Lower lobe of right lung (tissue), 2 donors: ENCODE results near the gene TAPBP. TPM values are rescaled to one million over a fixed set of nuclear protein-coding genes. Genes with fewer than 3 reads are reported as not detected.
"Not testable (repeated sequence)": the region's sequence is repeated elsewhere in the genome, so short reads cannot be mapped to it uniquely, and the experiment has no call there.

Experiments used
- ATAC-seq, 2 donors: fragments of 200-7000 bp; cut with Tn5 transposase; one replicate each; pipeline ENCODE4 v1.9.1; 2020 to 2022; ENCODE audit warnings: mild to moderate bottlenecking in 2 of 2, moderate library complexity in 2 of 2
- DNase-seq: peaks from one replicate; pipeline ENCODE4 v3.0.0-alpha.2; 2020
- H3K27ac ChIP-seq: fragments of 200-600 bp; one replicate; pipeline ENCODE4 v1.8.0; 2022
- H3K27me3 ChIP-seq: fragments of 200-600 bp; one replicate; pipeline ENCODE4 v1.8.0; 2022; ENCODE audit warnings: low read depth
- H3K36me3 ChIP-seq: fragments of 200-600 bp; one replicate; pipeline ENCODE4 v1.8.0; 2022; ENCODE audit warnings: mild to moderate bottlenecking
- H3K4me1 ChIP-seq: fragments of 200-600 bp; one replicate; pipeline ENCODE4 v1.8.0; 2022
- H3K4me3 ChIP-seq: fragments of 200-600 bp; one replicate; pipeline ENCODE4 v1.8.0; 2022; ENCODE audit warnings: mild to moderate bottlenecking
- H3K9me3 ChIP-seq: fragments of 200-600 bp; one replicate; pipeline ENCODE4 v1.8.0; 2022
- CTCF ChIP-seq: fragments of 200-600 bp; IDR thresholded peaks from one replicate; pipeline ENCODE4 v1.8.0; 2022; ENCODE audit warnings: antibody characterized with exemption, mild to moderate bottlenecking
- intact Hi-C: fragments of 100-400 bp; cut with DNase I; formaldehyde crosslinking; loops from one replicate; pipeline ENCODE4 v1.11.0; 2022
- total RNA-seq: library from RNA; stranded (reverse); fragmentation: NEBNext Ultra II Directional; extraction: Animal tissue kit (Norgen Biotek cat#: 25700); gene quantifications from one replicate; pipeline ENCODE4 v1.2.1, GENCODE V29; 2021
- donor health status: DM: no; HTN: yes; CAD: no; lungs with severe emphysema.

TAPBP gene
- total RNA-seq, 1 donor from 2014 or later = 206 TPM

DNA sequence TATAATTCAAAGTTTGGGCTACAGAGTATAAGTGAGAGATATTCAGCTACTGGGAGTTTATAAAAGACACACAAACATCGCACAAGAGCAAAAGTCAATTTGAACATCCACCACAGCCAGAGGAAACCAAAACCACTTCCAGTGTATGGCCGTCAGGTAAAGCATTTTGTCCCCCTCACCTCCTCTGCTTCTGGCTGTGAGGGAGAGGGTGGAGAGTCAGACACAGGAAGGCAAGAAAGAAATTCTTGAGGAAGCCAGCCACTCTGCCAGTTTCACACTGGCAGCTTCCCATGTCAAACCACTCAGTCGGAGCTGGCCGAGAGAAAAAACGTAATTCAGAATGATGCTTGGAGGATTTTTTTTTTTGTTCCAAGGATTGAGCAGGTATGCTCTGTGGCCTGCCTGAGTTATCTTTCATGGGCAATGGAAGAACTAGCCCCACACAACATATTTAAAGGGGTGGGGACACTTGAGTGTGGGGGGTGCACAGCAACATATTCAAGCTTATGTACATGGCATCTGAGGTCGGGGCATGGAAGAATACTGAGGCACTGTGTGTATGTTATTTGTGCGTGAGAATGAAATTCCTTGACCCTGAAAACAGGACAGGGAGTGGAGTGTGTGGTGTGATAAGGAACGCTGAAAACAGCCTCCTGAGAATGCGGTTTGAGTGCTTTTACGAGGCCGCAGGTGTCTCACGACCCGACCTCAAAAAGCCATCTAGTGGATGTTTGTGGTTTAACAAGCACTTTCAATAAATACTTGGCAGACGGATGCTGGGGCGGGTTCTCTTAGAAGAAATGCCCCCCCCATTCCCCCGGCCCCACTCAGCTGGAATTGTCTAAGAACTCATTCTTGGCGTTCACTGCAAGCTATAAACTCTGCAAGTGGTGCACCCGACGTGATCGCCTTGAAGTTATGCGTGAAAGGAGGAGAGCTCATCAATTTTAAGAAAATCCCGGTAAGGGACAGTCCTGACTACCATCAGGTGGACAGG is 31.1 kb upstream of the TAPBP start:
- H3K4me1 ChIP-seq = peaks cover 14% of the 10 kb centered on the region
- peak overlapping the region; percentile 67 for H3K27ac ChIP-seq
- TF ChIP-seq CTCF = peak; percentile 66
- no peaks in the 10 kb centered on the region for H3K36me3 ChIP-seq
- peak; percentile 85 to 86 for ATAC-seq
- intact Hi-C loops = no loop called here
- peak; percentile 88 for DNase-seq
- no peaks in the 10 kb centered on the region for H3K9me3 ChIP-seq
- H3K27me3 ChIP-seq = no peaks in the 10 kb centered on the region
- peak overlapping the region; percentile 45 for H3K4me3 ChIP-seq

DNA sequence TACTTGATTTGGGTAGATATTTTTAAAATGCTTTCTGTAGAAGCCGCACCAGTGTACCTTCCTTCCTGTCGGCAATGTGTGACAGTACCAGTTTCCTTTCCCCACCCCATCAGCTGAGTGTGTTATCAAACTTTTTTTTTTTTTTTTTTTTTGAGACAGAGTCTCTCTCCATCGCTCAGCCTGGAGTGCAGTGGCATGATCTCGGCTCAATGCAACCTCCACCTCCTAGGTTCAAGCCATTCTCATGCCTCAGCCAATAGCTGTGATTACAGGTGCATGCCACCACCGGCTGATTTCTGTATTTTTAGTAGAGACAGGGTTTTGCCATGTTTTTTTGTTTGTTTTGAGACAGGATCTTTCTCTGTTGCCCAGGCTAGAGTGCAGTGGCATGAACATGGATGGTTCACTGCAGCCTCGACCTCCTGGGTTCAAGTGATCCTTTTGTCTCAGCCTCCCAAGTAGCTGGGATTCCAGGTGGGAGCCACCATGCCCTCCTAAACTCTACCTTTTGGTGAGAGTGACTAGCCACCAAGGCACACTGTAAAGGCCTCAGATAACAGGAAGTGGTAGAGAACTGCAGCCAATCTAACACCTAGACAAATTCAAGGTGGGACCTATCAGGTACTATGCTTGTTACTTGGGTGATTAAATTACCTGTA is 30.2 kb upstream of the TAPBP start:
- no peaks in the 10 kb centered on the region for H3K36me3 ChIP-seq
- H3K4me1 ChIP-seq = peaks cover 14% of the 10 kb centered on the region
- intact Hi-C loops = no loop called here
- no peak overlapping the region for H3K4me3 ChIP-seq
- H3K27me3 ChIP-seq = no peaks in the 10 kb centered on the region
- no peaks in the 10 kb centered on the region for H3K9me3 ChIP-seq
- ATAC-seq = peak; percentile 27 to 59
- TF ChIP-seq CTCF = no peak
- no peak for DNase-seq
- peak overlapping the region; percentile 49 for H3K27ac ChIP-seq

GRCh38 chr6:33343606-33343952 is 29.7 kb upstream of the TAPBP start:
- H3K27me3 ChIP-seq, DNase-seq, H3K9me3 ChIP-seq, H3K4me3 ChIP-seq, ATAC-seq, intact Hi-C loops, H3K36me3 ChIP-seq: not testable (repeated sequence)
- peak overlapping the region; percentile 49 for H3K27ac ChIP-seq
- H3K4me1 ChIP-seq = peaks cover 14% of the 10 kb centered on the region

- H3K9me3 ChIP-seq = no peaks in the 10 kb centered on the region
- ATAC-seq = no peak
- no peak for TF ChIP-seq CTCF
- intact Hi-C loops = no loop called here
- H3K27ac ChIP-seq = no peak overlapping the region
- peaks cover 4% of the 10 kb centered on the region for H3K4me1 ChIP-seq
- no peak for DNase-seq
- no peaks in the 10 kb centered on the region for H3K36me3 ChIP-seq
- no peaks in the 10 kb centered on the region for H3K27me3 ChIP-seq
- no peak overlapping the region for H3K4me3 ChIP-seq
Observed at GRCh38 chr6:33339193-33339592, 25.3 kb upstream of the TAPBP start.

DNA sequence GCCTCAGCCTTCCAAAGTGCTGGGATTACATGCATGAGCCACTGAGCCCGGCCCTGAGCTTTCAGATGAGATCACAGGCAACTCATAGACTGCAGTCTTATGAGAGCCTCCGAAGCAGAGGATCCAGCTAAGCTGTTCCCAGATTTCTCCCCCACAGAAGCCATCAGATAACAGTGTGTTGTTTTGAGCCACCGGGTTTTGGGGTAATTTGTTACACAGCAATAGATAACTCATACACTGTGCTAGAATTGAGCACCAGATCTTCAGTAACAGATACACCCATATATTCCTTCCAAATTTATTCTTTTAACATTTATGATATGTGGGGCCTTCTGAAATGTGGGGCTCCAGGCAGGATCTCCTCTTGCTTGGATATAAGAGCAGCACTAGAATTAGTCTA is 22.6 kb upstream of the TAPBP start:
- H3K4me3 ChIP-seq = no peak overlapping the region
- TF ChIP-seq CTCF = no peak

GRCh38 chr6:33335916-33336315 is 22.0 kb upstream of the TAPBP start:
- H3K36me3 ChIP-seq = no peaks in the 10 kb centered on the region
- H3K9me3 ChIP-seq = no peaks in the 10 kb centered on the region
- ATAC-seq (no peak), DNase-seq (no peak)
- H3K4me1 ChIP-seq = no peaks in the 10 kb centered on the region
- TF ChIP-seq CTCF = no peak
- H3K27ac ChIP-seq = no peak overlapping the region
- no peaks in the 10 kb centered on the region for H3K27me3 ChIP-seq
- H3K4me3 ChIP-seq = no peak overlapping the region
- intact Hi-C loops = no loop called here

More for the DNA sequence above, 22.6 kb upstream of the TAPBP start:
- Histone ChIP-seq H3K27ac (no peak overlapping the region), H3K36me3 (no peaks in the 10 kb centered on the region), H3K9me3 (no peaks in the 10 kb centered on the region), H3K4me1 (no peaks in the 10 kb centered on the region), H3K27me3 (no peaks in the 10 kb centered on the region)
- ATAC-seq (no peak), DNase-seq (no peak)
- intact Hi-C loops = no loop called here
